ENCODE results near the gene SPTBN4.
A peak's percentile ranks its signal among the peaks of the same experiment; 100 is the strongest.

The SPTBN4 gene

GRCh38 chr19:40594657-40595091 lies 127.9 kb downstream of the SPTBN4 start:
- no peak overlapping the region for H3K27ac ChIP-seq
- TF ChIP-seq ZFX (IDR thresholded peaks at IDR 0.05; ENCODE audit: borderline replicate concordance) (no peak), CTCF (IDR thresholded peaks at IDR 0.05) (no peak)

- H3K27ac ChIP-seq: peak overlapping the region; percentile 56; the same call in 1 of the 2 replicates
- TF ChIP-seq CTCF (IDR thresholded peaks at IDR 0.05) (no peak), ZFX (IDR thresholded peaks at IDR 0.05; ENCODE audit: borderline replicate concordance) (no peak)
Observed at GRCh38 chr19:40596608-40597328, 130.0 kb downstream of the SPTBN4 start.

GRCh38 chr19:40597329-40597838 lies 130.6 kb downstream of the SPTBN4 start:
- H3K27ac ChIP-seq: peak overlapping the region; percentile 56; the same call in 1 of the 2 replicates
- TF ChIP-seq CTCF (IDR thresholded peaks at IDR 0.05) (no peak), ZFX (IDR thresholded peaks at IDR 0.05; ENCODE audit: borderline replicate concordance) (no peak)

- TF ChIP-seq ZFX (IDR thresholded peaks at IDR 0.05; ENCODE audit: borderline replicate concordance) (no peak), CTCF (IDR thresholded peaks at IDR 0.05) (peak; percentile 97)
Observed at GRCh38 chr19:40598121-40598917, 131.5 kb downstream of the SPTBN4 start.

GRCh38 chr19:40598918-40599307 lies 132.1 kb downstream of the SPTBN4 start:
- H3K27ac ChIP-seq: peak overlapping the region; percentile 30; the same call in 1 of the 2 replicates

More at GRCh38 chr19:40598121-40598917, 131.5 kb downstream of the SPTBN4 start:
- peak overlapping the region; percentile 56 for H3K27ac ChIP-seq

GRCh38 chr19:40599331-40599901 lies 132.6 kb downstream of the SPTBN4 start:
- TF ChIP-seq ZFX (IDR thresholded peaks at IDR 0.05; ENCODE audit: borderline replicate concordance): no peak
- no peak for TF ChIP-seq CTCF (IDR thresholded peaks at IDR 0.05)
- H3K27ac ChIP-seq: peak overlapping the region; percentile 30; the same call in 1 of the 2 replicates

More at GRCh38 chr19:40598918-40599307, 132.1 kb downstream of the SPTBN4 start:
- TF ChIP-seq ZFX (IDR thresholded peaks at IDR 0.05; ENCODE audit: borderline replicate concordance): no peak
- peak; percentile 45 for TF ChIP-seq CTCF (IDR thresholded peaks at IDR 0.05)
